Hepatocyte (in vitro differentiated cells): ENCODE measurements around the gene SYT2. TPM values are rescaled to one million over a fixed set of nuclear protein-coding genes. Genes with fewer than 3 reads are reported as not detected.
A peak's percentile ranks its signal among the peaks of the same experiment; 100 is the strongest.

Source experiments
- DNase-seq: peaks from one replicate; pipeline ENCODE4 v3.0.0-alpha.2; 2016; ENCODE audit warnings: low spot score
- H2AFZ ChIP-seq: fragments of 200-600 bp; sonication (generic); 2 replicates; pipeline ENCODE4 v1.6.0; 2016; ENCODE audit warnings: antibody characterized with exemption, mild to moderate bottlenecking
- H3K27ac ChIP-seq: fragments of 200-600 bp; sonication (generic); 2 replicates; pipeline ENCODE4 v1.5.1; 2016; ENCODE audit warnings: mild to moderate bottlenecking
- H3K27me3 ChIP-seq: fragments of 200-600 bp; sonication (generic); 2 replicates; pipeline ENCODE4 v1.6.1; 2016
- H3K36me3 ChIP-seq: fragments of 200-600 bp; sonication (generic); replicated peaks from 2 replicates; pipeline ENCODE4 v1.5.1; 2016; ENCODE audit warnings: low read depth; ENCODE audit not compliant: insufficient read depth
- H3K4me1 ChIP-seq: fragments of 200-600 bp; sonication (generic); 2 replicates; pipeline ENCODE4 v1.5.1; 2016; ENCODE audit warnings: mild to moderate bottlenecking, moderate library complexity; ENCODE audit not compliant: insufficient read depth
- H3K4me2 ChIP-seq: fragments of 200-600 bp; sonication (generic); 2 replicates; pipeline ENCODE4 v1.6.0; 2016
- H3K4me3 ChIP-seq: fragments of 200-600 bp; sonication (generic); 2 replicates; pipeline ENCODE4 v1.5.1; 2016; ENCODE audit warnings: mild to moderate bottlenecking
- H3K79me2 ChIP-seq: fragments of 200-600 bp; sonication (generic); 2 replicates; pipeline ENCODE4 v1.6.0; 2017; ENCODE audit warnings: mild to moderate bottlenecking
- H3K9me2 ChIP-seq: fragments of 200-600 bp; sonication (generic); replicated peaks from 2 replicates; pipeline ENCODE4 v1.6.0; 2017; ENCODE audit warnings: mild to moderate bottlenecking; ENCODE audit not compliant: insufficient read depth
- H3K9me3 ChIP-seq: fragments of 200-600 bp; sonication (generic); 2 replicates; pipeline ENCODE4 v1.5.1; 2016; ENCODE audit warnings: low read depth, mild to moderate bottlenecking
- H4K20me1 ChIP-seq: fragments of 200-600 bp; sonication (generic); 2 replicates; pipeline ENCODE4 v1.6.0; 2016; ENCODE audit warnings: mild to moderate bottlenecking; ENCODE audit not compliant: insufficient read depth, poor library complexity, severe bottlenecking
- CTCF ChIP-seq: fragments of 200-600 bp; sonication (generic); IDR thresholded peaks from 2 replicates; pipeline ENCODE4 v1.5.1; 2016; ENCODE audit warnings: antibody characterized with exemption, mild to moderate bottlenecking; ENCODE audit not compliant: poor library complexity
- EZH2 ChIP-seq: fragments of 200-600 bp; sonication (generic); IDR thresholded peaks from 2 replicates; pipeline ENCODE4 v1.6.1; 2016; ENCODE audit warnings: antibody characterized with exemption, mild to moderate bottlenecking, borderline replicate concordance
- EZH2phosphoT487 ChIP-seq: fragments of 200-600 bp; sonication (generic); IDR thresholded peaks from one replicate; pipeline ENCODE4 v1.6.1; 2018; ENCODE audit warnings: antibody characterized with exemption, mild to moderate bottlenecking, low read depth, moderate library complexity; ENCODE audit not compliant: unreplicated experiment, severe bottlenecking
- WGBS: methylation state at CpG from one replicate; pipeline ENCODE4 v1.1.6; 2016; ENCODE audit warnings: low lambda C conversion rate; ENCODE audit errors: missing lambda C conversion rate; 5-methylcytosine and 5-hydroxymethylcytosine counted together
- polyA plus RNA-seq: library from polyadenylated mRNA; unstranded; fragments of >200 nt; fragmentation: Nextera tagmentation; extraction: Ambion mirVana; gene quantifications from 2 replicates; pipeline ENCODE4 v1.2.1, GENCODE V29; 2016
- total RNA-seq: library from RNA; depleted of rRNA; stranded (reverse); fragments of >200 nt; gene quantifications from 2 replicates; pipeline ENCODE4 v1.2.3, GENCODE V29; 2014

The SYT2 gene
- total RNA-seq: 0.64 and 0.90 TPM in 2 replicates
- 0.12 and 0.81 TPM in 2 replicates for polyA plus RNA-seq

GRCh38 chr1:202710070-202711045 is at the start of gene SYT2:
Gene SYT2, minus strand, starts transcription at chr1:202710454. Its CDS starts 104,682 bp downstream, at chr1:202605772.
- Histone ChIP-seq H3K4me2 (peak within 1 kb of the TSS; percentile 95), H4K20me1 (no peaks in the 10 kb centered on the region), H3K36me3 (no peaks in the 10 kb centered on the region), H3K4me1 (peaks cover 10% of the 10 kb centered on the region), H2AFZ (peak within 1 kb of the TSS; percentile 60), H3K9me3 (no peaks in the 10 kb centered on the region), H3K4me3 (peak within 1 kb of the TSS; percentile 55), H3K27ac (no peak within 1 kb of the TSS), H3K9me2 (no peaks in the 10 kb centered on the region), H3K27me3 (peaks cover 62% of the 10 kb centered on the region), H3K79me2 (no peaks in the 10 kb centered on the region)
- TF ChIP-seq EZH2phosphoT487 (no peak), CTCF (no peak), EZH2 (peak; percentile 67)
- DNase-seq: peak; percentile 68
- WGBS: 13% methylated on average over 19 of the region's 64 CpGs

GRCh38 chr1:202756391-202756790 is 46.1 kb upstream of the SYT2 start:
- H3K9me3 ChIP-seq: no peaks in the 10 kb centered on the region
- TF ChIP-seq CTCF: no peak
- no peak for TF ChIP-seq EZH2phosphoT487
- TF ChIP-seq EZH2: no peak
- H3K4me1 ChIP-seq: no peaks in the 10 kb centered on the region
- H3K27me3 ChIP-seq: no peaks in the 10 kb centered on the region
- H3K79me2 ChIP-seq: peaks cover 16% of the 10 kb centered on the region
- H3K9me2 ChIP-seq: no peaks in the 10 kb centered on the region
- 97% methylated on average over 2 of the region's 2 CpGs for WGBS
- peaks cover 4% of the 10 kb centered on the region for H3K36me3 ChIP-seq
- H3K4me2 ChIP-seq: no peak overlapping the region
- DNase-seq: no peak
- no peak overlapping the region for H3K27ac ChIP-seq
- peaks cover 7% of the 10 kb centered on the region for H4K20me1 ChIP-seq
- no peak overlapping the region for H3K4me3 ChIP-seq
- no peak overlapping the region for H2AFZ ChIP-seq

GRCh38 chr1:202754293-202754692 is 44.0 kb upstream of the SYT2 start:
- 96% methylated on average over 2 of the region's 2 CpGs for WGBS
- Histone ChIP-seq H3K79me2 (peaks cover 16% of the 10 kb centered on the region), H3K9me3 (no peaks in the 10 kb centered on the region), H3K27me3 (no peaks in the 10 kb centered on the region), H2AFZ (no peak overlapping the region), H4K20me1 (peaks cover 10% of the 10 kb centered on the region), H3K36me3 (peaks cover 4% of the 10 kb centered on the region), H3K4me3 (no peak overlapping the region), H3K4me1 (no peaks in the 10 kb centered on the region), H3K9me2 (no peaks in the 10 kb centered on the region), H3K27ac (no peak overlapping the region), H3K4me2 (no peak overlapping the region)
- no peak for DNase-seq
- TF ChIP-seq CTCF: no peak
- no peak for TF ChIP-seq EZH2phosphoT487
- no peak for TF ChIP-seq EZH2
